Renal pelvis (tissue), 4 donors: ENCODE measurements around the gene C1QTNF12. TPM values are rescaled to one million over a fixed set of nuclear protein-coding genes. Genes with fewer than 3 reads are reported as not detected.
A peak's percentile ranks its signal among the peaks of the same experiment; 100 is the strongest.

Source experiments
- DNase-seq: peaks from one replicate; pipeline ENCODE4 v3.0.0-alpha.2; 2013
- polyA plus RNA-seq, 3 donors: library from polyadenylated mRNA; unstranded; fragments of 120-200 nt; gene quantifications; one replicate each; pipeline ENCODE4 v1.2.1, GENCODE V29; 2013; ENCODE audit not compliant: insufficient read length in 3 of 3

C1QTNF12 gene
- polyA plus RNA-seq, 3 donors, result 13.8 to 18.4 (median 13.8) TPM

- no peak for DNase-seq
These were observed 3.9 kb downstream of the C1QTNF12 start for GRCh38 chr1:1242461-1243265.

GRCh38 chr1:1241588-1242219 lies 4.8 kb downstream of the C1QTNF12 start:
- no peak for DNase-seq

GRCh38 chr1:1240822-1241587 lies 5.5 kb downstream of the C1QTNF12 start:
- DNase-seq, result no peak

GRCh38 chr1:1240348-1240732 lies 6.2 kb downstream of the C1QTNF12 start:
- DNase-seq, result no peak

- no peak for DNase-seq
These were observed 6.7 kb downstream of the C1QTNF12 start for GRCh38 chr1:1239614-1240347.

GRCh38 chr1:1239227-1239613 lies 7.3 kb downstream of the C1QTNF12 start:
- no peak for DNase-seq

GRCh38 chr1:1238702-1239178 lies 7.8 kb downstream of the C1QTNF12 start:
- no peak for DNase-seq

GRCh38 chr1:1237874-1238701 lies 8.4 kb downstream of the C1QTNF12 start:
- DNase-seq, result no peak

- no peak for DNase-seq
These were observed 9.3 kb downstream of the C1QTNF12 start for GRCh38 chr1:1236945-1237873.

- no peak for DNase-seq
These were observed 10.3 kb downstream of the C1QTNF12 start for GRCh38 chr1:1236176-1236763.

- DNase-seq, result no peak
These were observed 11.3 kb downstream of the C1QTNF12 start for GRCh38 chr1:1235016-1235744.

- DNase-seq, result no peak
These were observed 12.2 kb downstream of the C1QTNF12 start for GRCh38 chr1:1234180-1234808.

- no peak for DNase-seq
These were observed 13.0 kb downstream of the C1QTNF12 start for GRCh38 chr1:1233567-1233892.

GRCh38 chr1:1232796-1233566 lies 13.5 kb downstream of the C1QTNF12 start:
- no peak for DNase-seq

GRCh38 chr1:1232208-1232795 lies 14.2 kb downstream of the C1QTNF12 start, which contains the start of gene B3GALT6:
B3GALT6 (plus strand) TSS chr1:1232237; CDS start chr1:1232279, 42 bp downstream.
- DNase-seq, result no peak

GRCh38 chr1:1231400-1232207 lies 14.9 kb downstream of the C1QTNF12 start, which contains the start of gene SDF4:
SDF4 (minus strand) TSS chr1:1232001; CDS start chr1:1228772, 3,229 bp downstream.
- DNase-seq, result peak; percentile 97
